Osteoblast (primary cell): ENCODE results near the gene PNPLA7. TPM values are rescaled to one million over a fixed set of nuclear protein-coding genes. Genes with fewer than 3 reads are reported as not detected.

ENCODE experiments used
- DNase-seq: peaks from one replicate; pipeline ENCODE4 v3.0.0; 2011; ENCODE audit warnings: low spot score, mixed read lengths; ENCODE audit not compliant: insufficient read length; ENCODE audit errors: missing footprints
- H2AFZ ChIP-seq: 2 replicates; pipeline ENCODE4 v1.6.0; 2011; ENCODE audit warnings: mild to moderate bottlenecking, low read length
- H3K27ac ChIP-seq: 2 replicates; pipeline ENCODE4 v1.5.1; 2011; ENCODE audit warnings: mild to moderate bottlenecking, low read depth, low read length, moderate library complexity
- H3K27me3 ChIP-seq: 2 replicates; pipeline ENCODE4 v1.6.0; 2012; ENCODE audit warnings: mild to moderate bottlenecking, control low read depth, inconsistent platforms, low read length, moderate library complexity; ENCODE audit not compliant: insufficient read depth
- H3K36me3 ChIP-seq: 2 replicates; pipeline ENCODE4 v1.5.1; 2011; ENCODE audit warnings: mild to moderate bottlenecking, low read length, control low read depth, moderate library complexity; ENCODE audit not compliant: insufficient read depth
- H3K4me1 ChIP-seq: 2 replicates; pipeline ENCODE4 v1.5.1; 2011; ENCODE audit warnings: mild to moderate bottlenecking, low read length, control low read depth, moderate library complexity; ENCODE audit not compliant: insufficient read depth
- H3K4me2 ChIP-seq: 2 replicates; pipeline ENCODE4 v1.6.0; 2011; ENCODE audit warnings: mild to moderate bottlenecking, low read length; ENCODE audit not compliant: insufficient read depth
- H3K4me3 ChIP-seq: fragments of 200-600 bp; sonication (generic); 3 replicates; pipeline ENCODE4 v1.5.1; 2012; ENCODE audit warnings: mild to moderate bottlenecking, low read length, inconsistent platforms; ENCODE audit not compliant: insufficient read depth
- H3K79me2 ChIP-seq: 2 replicates; pipeline ENCODE4 v1.6.0; 2012; ENCODE audit warnings: mild to moderate bottlenecking, low read length, control low read depth, inconsistent platforms; ENCODE audit not compliant: insufficient read depth
- H3K9me3 ChIP-seq: 2 replicates; pipeline ENCODE4 v1.5.1; 2011; ENCODE audit warnings: low read depth, low read length, control low read depth
- H4K20me1 ChIP-seq: 2 replicates; pipeline ENCODE4 v1.6.0; 2012; ENCODE audit warnings: mild to moderate bottlenecking, low read length, control low read depth; ENCODE audit not compliant: insufficient read depth
- total RNA-seq: library from RNA; depleted of rRNA; stranded (reverse); fragments of >200 nt; gene quantifications from 2 replicates; pipeline ENCODE4 v1.2.3, GENCODE V29; 2012
- TF ChIP-seq, protein P1 (sequence below): IDR thresholded peaks from 2 replicates; pipeline ENCODE4 v1.5.1; 2011; ENCODE audit warnings: mild to moderate bottlenecking, low read depth, low read length, moderate library complexity; ENCODE audit errors: extremely low read depth

Gene PNPLA7
- total RNA-seq, 1 donor: 1.8 TPM

DNA sequence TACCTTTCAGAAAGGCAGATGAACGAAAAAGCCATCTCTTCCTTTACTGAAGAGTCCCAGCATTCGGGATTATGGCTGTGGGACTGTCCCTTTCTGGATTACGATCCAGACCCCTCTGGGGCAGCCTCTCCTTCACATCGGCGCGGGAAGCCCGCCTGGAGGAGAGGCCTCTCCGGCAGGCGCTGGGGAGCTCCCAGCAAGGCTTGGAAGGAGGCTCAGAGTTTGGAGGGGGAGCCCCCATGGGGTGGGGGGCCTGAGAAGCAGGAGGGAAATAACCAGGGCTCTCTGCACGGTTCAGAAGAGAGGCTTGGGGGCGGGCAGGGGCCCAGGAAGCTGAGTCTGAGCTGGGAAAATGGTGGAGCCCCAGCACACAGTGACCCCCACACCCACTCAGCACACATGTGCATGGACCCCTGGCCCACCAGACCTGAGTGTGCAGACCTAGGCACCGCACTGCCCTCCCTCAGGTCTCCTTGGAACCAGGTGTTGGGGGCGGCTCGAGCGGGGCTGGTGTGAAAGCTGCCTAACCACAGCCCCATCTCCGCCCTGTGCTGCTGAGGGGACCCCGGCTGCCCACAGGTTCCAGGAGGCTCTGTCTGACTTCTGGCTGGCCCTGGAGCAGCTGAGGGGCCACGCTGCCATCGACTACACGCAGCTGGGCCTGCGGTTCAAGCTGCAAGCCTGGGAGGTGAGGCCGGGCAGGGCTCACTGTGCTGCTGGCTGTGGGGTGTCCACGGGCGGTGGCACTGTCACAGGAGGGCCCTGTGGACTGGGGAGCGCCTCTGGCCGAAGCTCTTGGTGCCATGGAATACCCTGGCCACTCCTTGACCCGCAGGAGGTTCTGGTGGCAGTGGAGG is 122.5 kb downstream of the PNPLA7 start:
- Histone ChIP-seq H3K4me1 (peaks cover 4% of the 10 kb centered on the region), H2AFZ (no peak overlapping the region), H3K79me2 (no peaks in the 10 kb centered on the region), H3K4me2 (no peak overlapping the region), H4K20me1 (no peaks in the 10 kb centered on the region), H3K27ac (no peak overlapping the region), H3K4me3 (no peak overlapping the region), H3K27me3 (no peaks in the 10 kb centered on the region), H3K36me3 (no peaks in the 10 kb centered on the region), H3K9me3 (no peaks in the 10 kb centered on the region)
- DNase-seq: peak; percentile 82
- TF ChIP-seq, protein P1, sequence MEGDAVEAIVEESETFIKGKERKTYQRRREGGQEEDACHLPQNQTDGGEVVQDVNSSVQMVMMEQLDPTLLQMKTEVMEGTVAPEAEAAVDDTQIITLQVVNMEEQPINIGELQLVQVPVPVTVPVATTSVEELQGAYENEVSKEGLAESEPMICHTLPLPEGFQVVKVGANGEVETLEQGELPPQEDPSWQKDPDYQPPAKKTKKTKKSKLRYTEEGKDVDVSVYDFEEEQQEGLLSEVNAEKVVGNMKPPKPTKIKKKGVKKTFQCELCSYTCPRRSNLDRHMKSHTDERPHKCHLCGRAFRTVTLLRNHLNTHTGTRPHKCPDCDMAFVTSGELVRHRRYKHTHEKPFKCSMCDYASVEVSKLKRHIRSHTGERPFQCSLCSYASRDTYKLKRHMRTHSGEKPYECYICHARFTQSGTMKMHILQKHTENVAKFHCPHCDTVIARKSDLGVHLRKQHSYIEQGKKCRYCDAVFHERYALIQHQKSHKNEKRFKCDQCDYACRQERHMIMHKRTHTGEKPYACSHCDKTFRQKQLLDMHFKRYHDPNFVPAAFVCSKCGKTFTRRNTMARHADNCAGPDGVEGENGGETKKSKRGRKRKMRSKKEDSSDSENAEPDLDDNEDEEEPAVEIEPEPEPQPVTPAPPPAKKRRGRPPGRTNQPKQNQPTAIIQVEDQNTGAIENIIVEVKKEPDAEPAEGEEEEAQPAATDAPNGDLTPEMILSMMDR: no peak

DNA sequence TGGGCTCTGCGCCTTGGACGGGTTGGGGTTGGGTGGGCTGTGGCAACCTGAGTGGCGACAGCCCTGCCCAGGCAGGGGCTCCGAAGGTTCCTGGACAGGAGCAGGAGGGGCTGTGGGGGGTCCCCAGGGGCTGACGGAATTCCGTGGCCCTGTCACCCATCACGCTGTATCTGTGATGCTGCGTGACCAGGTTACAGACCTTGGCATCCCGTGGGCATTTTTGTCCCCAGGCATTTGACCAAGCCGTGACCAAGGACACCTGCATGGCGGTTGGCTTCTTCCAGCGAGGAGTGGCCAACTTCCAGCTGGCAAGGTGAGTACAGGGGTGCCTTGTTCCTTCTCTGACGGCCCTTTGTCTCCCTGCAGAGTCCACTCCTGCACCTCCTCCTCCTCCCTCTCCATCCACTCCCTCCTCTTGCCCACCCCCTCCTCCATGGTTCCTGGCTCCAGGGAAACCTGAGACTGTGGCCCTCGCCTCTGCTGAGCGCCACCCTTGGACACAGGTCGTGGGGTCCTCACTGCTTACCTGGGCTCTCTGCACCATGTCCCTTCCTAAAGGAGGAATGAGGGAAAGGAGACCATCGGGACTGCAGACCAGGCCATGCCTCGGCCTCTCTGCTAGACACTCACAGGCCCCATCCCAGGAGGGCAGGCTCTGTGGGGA is 124.1 kb downstream of the PNPLA7 start:
- Histone ChIP-seq H4K20me1 (no peaks in the 10 kb centered on the region), H3K27me3 (no peaks in the 10 kb centered on the region), H2AFZ (no peak overlapping the region), H3K27ac (no peak overlapping the region), H3K4me2 (no peak overlapping the region), H3K4me3 (no peak overlapping the region), H3K79me2 (peaks cover 13% of the 10 kb centered on the region), H3K9me3 (no peaks in the 10 kb centered on the region), H3K4me1 (peaks cover 12% of the 10 kb centered on the region), H3K36me3 (no peaks in the 10 kb centered on the region)
- TF ChIP-seq, protein P1: no peak
- DNase-seq: no peak

DNA sequence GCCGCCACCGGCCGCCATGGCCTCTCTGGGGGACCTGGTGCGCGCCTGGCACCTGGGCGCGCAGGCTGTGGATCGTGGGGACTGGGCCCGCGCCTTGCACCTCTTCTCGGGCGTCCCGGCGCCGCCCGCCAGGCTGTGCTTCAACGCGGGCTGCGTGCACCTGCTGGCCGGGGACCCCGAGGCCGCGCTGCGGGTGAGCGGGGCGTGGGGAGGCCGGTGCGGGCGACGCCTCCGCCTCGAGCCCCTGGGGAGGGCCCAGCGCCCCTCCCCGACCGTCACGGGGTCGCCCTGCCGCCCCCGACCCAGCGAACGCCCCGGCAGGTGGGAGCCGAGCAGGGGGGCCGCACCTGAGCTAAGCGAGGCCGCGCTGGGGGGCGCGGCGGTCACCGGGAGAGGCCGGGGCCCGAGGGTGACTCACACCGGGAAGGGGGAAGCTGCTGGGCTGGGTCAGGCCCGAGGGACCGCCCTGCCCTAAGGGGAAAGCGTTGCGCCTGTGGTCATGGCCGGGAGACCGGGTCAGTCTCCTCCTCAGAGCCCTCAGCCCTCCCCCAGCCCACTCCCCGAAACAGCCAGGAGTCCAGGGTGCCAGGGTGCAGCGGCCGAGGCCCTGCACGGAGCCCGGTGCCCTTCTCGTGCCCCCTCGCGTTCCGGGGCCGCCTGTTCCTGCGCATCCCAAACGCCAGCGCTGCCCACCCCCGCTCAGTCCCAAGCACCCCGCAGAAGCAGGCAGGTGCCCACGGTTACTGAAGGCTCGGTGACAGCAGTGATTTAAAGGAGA is 126.5 kb downstream of the PNPLA7 start:
- TF ChIP-seq, protein P1: no peak

More for the DNA sequence above, 126.5 kb downstream of the PNPLA7 start:
- Histone ChIP-seq H3K9me3 (no peaks in the 10 kb centered on the region), H3K27ac (no peak overlapping the region), H2AFZ (peak overlapping the region; percentile 74), H3K4me3 (peak overlapping the region; percentile 87), H4K20me1 (no peaks in the 10 kb centered on the region), H3K4me2 (peak overlapping the region; percentile 69), H3K27me3 (no peaks in the 10 kb centered on the region), H3K36me3 (no peaks in the 10 kb centered on the region), H3K4me1 (peaks cover 12% of the 10 kb centered on the region), H3K79me2 (peaks cover 20% of the 10 kb centered on the region)
- peak; percentile 91 for DNase-seq
